DND-41 (cell line): ENCODE measurements around the gene NUDT22.

Source experiments
- ATAC-seq: fragments of 200-7000 bp; cut with Tn5 transposase; 3 replicates; pipeline ENCODE4 v1.9.1; 2021; ENCODE audit warnings: low read depth; ENCODE audit not compliant: insufficient read depth
- DNase-seq: peaks from one replicate; pipeline ENCODE4 v3.0.0-alpha.2; 2020
- H2AFZ ChIP-seq: 2 replicates; pipeline ENCODE4 v1.6.0; 2012; ENCODE audit warnings: low read depth, low read length
- H3K27ac ChIP-seq: 2 replicates; pipeline ENCODE4 v1.5.1; 2012; ENCODE audit warnings: low read length, inconsistent platforms
- H3K27me3 ChIP-seq: fragments of 200-600 bp; sonication (generic); 2 replicates; pipeline ENCODE4 v1.6.0; 2012; ENCODE audit warnings: low read length, mild to moderate bottlenecking, inconsistent platforms; ENCODE audit not compliant: insufficient read depth, poor library complexity
- H3K36me3 ChIP-seq: 2 replicates; pipeline ENCODE4 v1.5.1; 2012; ENCODE audit warnings: low read length, inconsistent platforms; ENCODE audit not compliant: insufficient read depth
- H3K4me1 ChIP-seq: 2 replicates; pipeline ENCODE4 v1.5.1; 2012; ENCODE audit warnings: mild to moderate bottlenecking, low read length; ENCODE audit not compliant: insufficient read depth
- H3K4me2 ChIP-seq: 2 replicates; pipeline ENCODE4 v1.6.0; 2012; ENCODE audit warnings: mild to moderate bottlenecking, moderate library complexity, low read length, inconsistent platforms; ENCODE audit not compliant: insufficient read depth
- H3K4me3 ChIP-seq, 2 experiments: fragments of 200-600 bp in 1 of 2; shearing (Covaris generic) in 1 of 2; 2 replicates each; pipeline ENCODE4 v1.5.1; 2012 to 2016; ENCODE audit warnings: inconsistent platforms in 2 of 2, low read length in 2 of 2, mild to moderate bottlenecking in 2 of 2, low read depth in 1 of 2, moderate library complexity in 1 of 2
- H3K79me2 ChIP-seq: 2 replicates; pipeline ENCODE4 v1.6.0; 2012; ENCODE audit warnings: low read length, inconsistent platforms; ENCODE audit not compliant: insufficient read depth
- H3K9ac ChIP-seq: 2 replicates; pipeline ENCODE4 v1.6.0; 2012; ENCODE audit warnings: low read depth, mild to moderate bottlenecking, inconsistent platforms, low read length, moderate library complexity
- H3K9me3 ChIP-seq: 2 replicates; pipeline ENCODE4 v1.5.1; 2012; ENCODE audit warnings: low read length, moderate library complexity, mild to moderate bottlenecking, inconsistent platforms; ENCODE audit not compliant: insufficient read depth, severe bottlenecking
- H4K20me1 ChIP-seq: 2 replicates; pipeline ENCODE4 v1.6.0; 2012; ENCODE audit warnings: low read length; ENCODE audit not compliant: insufficient read depth
- CTCF ChIP-seq: IDR thresholded peaks from 2 replicates; pipeline ENCODE4 v1.5.1; 2012; ENCODE audit warnings: borderline replicate concordance, low read length, moderate library complexity, mild to moderate bottlenecking; ENCODE audit not compliant: poor library complexity, severe bottlenecking; ENCODE audit errors: extremely low read depth
- EZH2 ChIP-seq: IDR thresholded peaks from 3 replicates; pipeline ENCODE4 v1.6.1; 2012; ENCODE audit warnings: borderline replicate concordance, low read depth, mild to moderate bottlenecking, moderate library complexity, low read length, inconsistent platforms; ENCODE audit not compliant: severe bottlenecking

The NUDT22 gene

DNA sequence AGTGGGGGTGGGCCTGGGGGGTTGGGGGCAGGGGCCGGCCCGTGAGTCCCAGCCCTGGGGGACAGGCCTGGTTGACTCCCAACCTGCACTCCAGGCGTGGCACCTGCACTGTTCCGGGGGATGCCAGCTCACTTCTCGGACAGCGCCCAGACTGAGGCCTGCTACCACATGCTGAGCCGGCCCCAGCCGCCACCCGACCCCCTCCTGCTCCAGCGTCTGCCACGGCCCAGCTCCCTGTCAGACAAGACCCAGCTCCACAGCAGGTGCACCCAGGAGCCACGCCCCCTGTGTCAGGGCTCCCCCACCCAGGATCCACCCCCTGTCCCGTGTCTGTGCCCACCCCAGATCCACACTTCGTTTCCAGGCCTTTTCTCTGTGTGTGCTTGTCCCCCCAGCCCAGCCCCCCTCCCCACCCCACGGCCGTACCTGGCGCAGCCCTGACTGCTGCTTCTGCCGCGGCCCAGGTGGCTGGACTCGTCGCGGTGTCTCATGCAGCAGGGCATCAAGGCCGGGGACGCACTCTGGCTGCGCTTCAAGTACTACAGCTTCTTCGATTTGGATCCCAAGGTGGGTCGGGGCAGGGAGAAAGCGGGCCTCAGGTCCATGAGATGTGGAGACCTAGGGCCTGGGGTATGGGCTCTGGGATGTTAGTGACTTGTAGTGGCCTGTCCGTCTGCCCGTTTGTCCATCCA is 14.7 kb upstream of the NUDT22 start:
- Histone ChIP-seq H3K4me1 (peaks cover 26% of the 10 kb centered on the region), H3K79me2 (peaks cover 17% of the 10 kb centered on the region), H3K27me3 (no peaks in the 10 kb centered on the region), H4K20me1 (peaks cover 10% of the 10 kb centered on the region; the same call in 1 of the 2 replicates), H3K9me3 (no peaks in the 10 kb centered on the region), H2AFZ (no peak overlapping the region), H3K9ac (no peak overlapping the region), H3K4me2 (no peak overlapping the region), H3K27ac (no peak overlapping the region), H3K4me3 (no peak overlapping the region), H3K36me3 (peaks cover 62% of the 10 kb centered on the region)
- DNase-seq = no peak
- no peak for ATAC-seq
- TF ChIP-seq CTCF (no peak), EZH2 (no peak)

DNA sequence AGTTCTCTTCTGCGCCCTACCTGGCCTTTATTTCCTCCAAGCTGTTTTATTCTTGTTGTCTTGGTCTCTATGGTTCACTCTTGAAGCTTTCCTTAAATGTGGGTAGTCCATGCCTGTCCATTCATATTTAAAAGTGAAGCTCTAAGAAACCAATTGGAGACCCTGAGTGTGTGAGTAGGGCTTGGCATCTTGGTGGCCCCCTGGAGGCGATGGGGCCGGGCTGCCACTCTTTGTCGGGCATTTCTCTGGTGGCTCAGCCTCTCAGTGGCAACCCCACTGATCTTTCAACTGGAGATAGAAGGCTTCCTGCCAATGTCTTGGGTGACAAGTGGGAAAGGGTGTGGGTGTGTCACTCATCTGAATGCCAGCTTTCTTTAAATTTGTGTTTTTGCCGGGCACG is 9.2 kb upstream of the NUDT22 start:
- H3K4me2 ChIP-seq = no peak overlapping the region
- no peaks in the 10 kb centered on the region for H3K9me3 ChIP-seq
- H3K36me3 ChIP-seq = peaks cover 59% of the 10 kb centered on the region
- no peaks in the 10 kb centered on the region for H3K79me2 ChIP-seq
- H3K4me3 ChIP-seq = no peak overlapping the region
- no peak overlapping the region for H2AFZ ChIP-seq
- H3K27me3 ChIP-seq = no peaks in the 10 kb centered on the region
- ATAC-seq (no peak), DNase-seq (no peak)
- H4K20me1 ChIP-seq = peaks cover 3% of the 10 kb centered on the region; the same call in 1 of the 2 replicates
- H3K27ac ChIP-seq = no peak overlapping the region
- no peak overlapping the region for H3K9ac ChIP-seq
- no peaks in the 10 kb centered on the region for H3K4me1 ChIP-seq
- TF ChIP-seq EZH2 (no peak), CTCF (peak; percentile 19)

- H3K27me3 ChIP-seq = no peaks in the 10 kb centered on the region
- H3K9me3 ChIP-seq = no peaks in the 10 kb centered on the region
- DNase-seq = no peak
- no peak overlapping the region for H2AFZ ChIP-seq
- no peak overlapping the region for H3K4me2 ChIP-seq
- H3K79me2 ChIP-seq = no peaks in the 10 kb centered on the region
- H3K27ac ChIP-seq = no peak overlapping the region
- peaks cover 3% of the 10 kb centered on the region; the same call in 1 of the 2 replicates for H4K20me1 ChIP-seq
- peaks cover 61% of the 10 kb centered on the region for H3K36me3 ChIP-seq
- H3K9ac ChIP-seq = no peak overlapping the region
- ATAC-seq = no peak
- no peak for TF ChIP-seq CTCF
- no peak for TF ChIP-seq EZH2
- 0 out of 2 replicates have a peak, but pooled peaks cover under 1% of the 10 kb centered on the region for H3K4me1 ChIP-seq
- H3K4me3 ChIP-seq = no peak overlapping the region
These were observed 7.3 kb upstream of the NUDT22 start for GRCh38 chr11:64218628-64219353.
